ENCODE data around the gene RBM27. TPM values are rescaled to one million over a fixed set of nuclear protein-coding genes. Genes with fewer than 3 reads are reported as not detected.

Gene RBM27
- total and polyA plus RNA-seq, 2 of the 4 experiments (the other 2 are of a cell fraction): 7.7 to 19.2 TPM

GRCh38 chr5:146176805-146177204 lies 26.6 kb upstream of the RBM27 start:
- Histone ChIP-seq H2BK15ac (ENCODE audit: low read depth, low read length) (no peak overlapping the region), H3K9me1 (ENCODE audit: insufficient read depth, low read length) (0 out of 2 replicates have a peak, but pooled peaks cover 7% of the 10 kb centered on the region), H4K5ac (ENCODE audit: low read depth, low read length) (no peak overlapping the region), H3K4ac (ENCODE audit: low read depth, low read length) (no peak overlapping the region), H3K4me1 (ENCODE audit: control insufficient read depth, insufficient read depth, low read length) (no peaks in the 10 kb centered on the region), H3K27ac (ENCODE audit: insufficient read depth, low read length) (no peak overlapping the region), H3K36me3 (ENCODE audit: control insufficient read depth, insufficient read depth, low read length) (peaks cover 18% of the 10 kb centered on the region; the same call in 1 of the 2 replicates), H3K23ac (ENCODE audit: low read depth, low read length) (no peak overlapping the region), H3K4me3 (ENCODE audit: insufficient read depth, low read depth, low read length) (no peak overlapping the region), H3K79me1 (ENCODE audit: low read depth in 1 of 2, low read length in 2 of 2) (peaks cover 16 to 37% of the 10 kb centered on the region in 2 experiments; a peak in 3 of 4 replicates), H2AK9ac (replicated peaks; ENCODE audit: low read depth, low read length, poor library complexity) (no peak overlapping the region), H4K8ac (ENCODE audit: low read depth in 2 of 2, low read length in 2 of 2) (no peak overlapping the region), H3K4me2 (ENCODE audit: low read depth, low read length) (no peak overlapping the region), H3K9ac (ENCODE audit: low read depth, low read length) (no peak overlapping the region), H2AFZ (replicated peaks; ENCODE audit: low read length, poor library complexity) (no peak overlapping the region), H2BK5ac (ENCODE audit: low read depth, low read length, poor library complexity, severe bottlenecking) (no peak overlapping the region), H3K56ac (ENCODE audit: extremely low read depth, insufficient read depth, low read length) (no peak overlapping the region), H2BK120ac (ENCODE audit: low read depth, low read length) (no peak overlapping the region), H2BK20ac (ENCODE audit: low read depth, low read length) (no peak overlapping the region), H3K9me3 (ENCODE audit: control insufficient read depth, insufficient read depth, low read length) (no peaks in the 10 kb centered on the region), H3K27me3 (ENCODE audit: control insufficient read depth, insufficient read depth, low read length) (no peaks in the 10 kb centered on the region), H3K14ac (replicated peaks; ENCODE audit: low read depth, low read length) (no peak overlapping the region), H4K20me1 (ENCODE audit: insufficient read depth, low read length) (peaks cover 3% of the 10 kb centered on the region), H4K91ac (ENCODE audit: insufficient read depth, low read depth, low read length) (no peak overlapping the region), H3K18ac (ENCODE audit: low read depth, low read length) (no peak overlapping the region), H2AK5ac (ENCODE audit: low read depth, low read length) (no peak overlapping the region)
- intact Hi-C loops (cut with micrococcal nuclease) (no loop called here), in situ Hi-C loops (cut with MboI; ENCODE audit: low sequenced_read_pairs) (no loop called here), dilution Hi-C loops (cut with HindIII; ENCODE audit: low sequenced_read_pairs, unreplicated experiment) (no loop called here)
- TF ChIP-seq RCOR1 (IDR thresholded peaks at IDR 0.05; ENCODE audit: insufficient replicate concordance, low read length) (no peak), SMC3 (IDR thresholded peaks at IDR 0.05; ENCODE audit: low read depth, low read length) (no peak), NFE2L2 (IDR thresholded peaks at IDR 0.05; ENCODE audit: low read depth, low read length) (no peak), POLR2A (IDR thresholded peaks at IDR 0.05; ENCODE audit: low read depth, low read length) (no peak), RFX5 (IDR thresholded peaks at IDR 0.05; ENCODE audit: low read depth, low read length) (no peak), RAD21 (IDR thresholded peaks at IDR 0.05; ENCODE audit: low read length) (no peak), USF2 (IDR thresholded peaks at IDR 0.05; ENCODE audit: low read depth, low read length) (no peak), MAFK (IDR thresholded peaks at IDR 0.05; ENCODE audit: low read depth, low read length) (no peak), BHLHE40 (IDR thresholded peaks at IDR 0.05; ENCODE audit: low read depth, low read length) (no peak), CTCF (conservative IDR thresholded peaks at IDR 0.05; ENCODE audit: low read depth, low read length) (no peak)
- ChIA-PET CTCF (no interaction called here), POLR2A (ENCODE audit: unreplicated experiment) (no interaction called here)
- DNase-seq: no peak
- BruUV-seq (replicated peaks): no TSS peak
- no peak for ATAC-seq (ENCODE audit: low read depth)
- WGBS, 2 experiments (ENCODE audit: extremely low coverage in 2 of 2, insufficient read length in 1 of 2): no CpG with 5 or more reads among the region's 5 CpGs

All from IMR-90 (cell line).